Ovary (tissue), 7 donors: ENCODE results near the gene LOC128125822.

Source experiments
- DNase-seq, 5 donors: peaks; one replicate each; pipeline ENCODE4 v3.0.0-alpha.2; 2019 to 2020
- H3K27ac ChIP-seq, 2 donors: fragments of 200-600 bp; one replicate each; pipeline versions ENCODE4 v1.5.1 to v1.8.0; 2019 to 2022
- H3K27me3 ChIP-seq: fragments of 200-600 bp; one replicate; pipeline ENCODE4 v1.8.0; 2022
- H3K36me3 ChIP-seq: fragments of 200-600 bp; sonication (generic); one replicate; pipeline ENCODE4 v1.5.1; 2019
- H3K4me1 ChIP-seq: one replicate; pipeline ENCODE4 v1.8.1; 2013; ENCODE audit warnings: mild to moderate bottlenecking, moderate library complexity; ENCODE audit not compliant: insufficient read depth
- H3K4me3 ChIP-seq: fragments of 200-600 bp; sonication (generic); one replicate; pipeline ENCODE4 v1.5.1; 2017
- H3K9me3 ChIP-seq, 2 donors: fragments of 200-600 bp in 1 of 2; sonication (generic) in 1 of 2; one replicate each; pipeline versions ENCODE4 v1.5.1 to v1.8.1; 2013 to 2019; ENCODE audit warnings: mild to moderate bottlenecking in 1 of 2, moderate library complexity in 1 of 2
- CTCF ChIP-seq, 3 donors: fragments of 450-650 bp in 2 of 3; fragments of 200-600 bp in 1 of 3; IDR thresholded peaks; one replicate each; pipeline versions ENCODE4 v1.5.1 to v1.8.0; 2016 to 2022; ENCODE audit warnings: antibody characterized with exemption in 3 of 3, mild to moderate bottlenecking in 1 of 3
- EP300 ChIP-seq: sonication (generic); formaldehyde crosslinking; IDR thresholded peaks from one replicate; pipeline ENCODE4 v1.6.1; 2017; ENCODE audit warnings: antibody characterized with exemption
- POLR2A ChIP-seq: fragments of 450-650 bp; IDR thresholded peaks from one replicate; pipeline ENCODE4 v1.6.1; 2017; ENCODE audit warnings: antibody characterized with exemption, mild to moderate bottlenecking, moderate library complexity
- WGBS, 3 donors: extraction: QIAGEN DNeasy Blood & Tissue Kit in 1 of 3; methylation state at CpG; one replicate each; pipeline versions ENCODE4 v1.1.5 to v1.1.7; 2013 to 2017; 5-methylcytosine and 5-hydroxymethylcytosine counted together
- intact Hi-C, 4 donors: fragments of 100-400 bp; cut with DNase I; formaldehyde crosslinking; loops; one replicate each; pipeline versions ENCODE4 v1.11.0 to v1.15.1; 2022 to 2023
- donor health status: DM: no; HTN: no; CAD: no; lungs with moderate emphysema.
- donor health status: DM: no; HTN: no; CAD: no.
- donor health status: Bipolar disorder and iron deficiency.
- donor health status: DM: no; HTN: no; CAD: no.
- donor health status: DM: yes; HTN: yes; CAD: no.

Gene LOC128125822

DNA sequence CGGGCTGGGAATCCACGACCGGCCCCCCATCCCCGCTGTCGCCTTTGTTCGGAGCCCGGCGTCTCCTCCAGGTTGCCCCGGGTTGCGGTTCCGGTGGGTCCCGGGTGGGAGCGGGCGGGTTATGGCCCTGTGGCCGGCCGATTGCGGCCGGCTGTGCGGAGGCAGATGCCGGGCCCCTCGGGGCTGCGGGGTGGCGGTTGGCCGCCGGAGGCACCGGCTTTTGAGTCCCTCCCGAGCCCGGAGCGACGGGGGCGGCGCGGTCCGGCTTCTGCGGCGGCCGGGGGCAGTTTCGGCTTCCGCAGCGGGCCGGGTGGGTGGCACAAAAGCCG, 431 bp downstream of the LOC128125822 start:
- TF ChIP-seq CTCF (IDR thresholded peaks at IDR 0.05) (no peak), EP300 (no peak), POLR2A (no peak)
- Histone ChIP-seq H3K4me1 (no peaks in the 10 kb centered on the region), H3K27me3 (no peaks in the 10 kb centered on the region), H3K36me3 (no peaks in the 10 kb centered on the region), H3K4me3 (peak overlapping the region; percentile 96), H3K27ac (peak overlapping the region; percentile 95 to 100), H3K9me3 (no peaks in the 10 kb centered on the region)
- 0 to 1% (median 1%) methylated on average over 10 to 42 of the region's 42 CpGs for WGBS, 3 donors
- intact Hi-C loops: loop anchor here in 1 of 4 donors (2.0 to 10.0 kb wide), 2 partner anchors 62 to 64 kb away; partner anchors contain the start of gene PHF3
- no peak for DNase-seq

DNA sequence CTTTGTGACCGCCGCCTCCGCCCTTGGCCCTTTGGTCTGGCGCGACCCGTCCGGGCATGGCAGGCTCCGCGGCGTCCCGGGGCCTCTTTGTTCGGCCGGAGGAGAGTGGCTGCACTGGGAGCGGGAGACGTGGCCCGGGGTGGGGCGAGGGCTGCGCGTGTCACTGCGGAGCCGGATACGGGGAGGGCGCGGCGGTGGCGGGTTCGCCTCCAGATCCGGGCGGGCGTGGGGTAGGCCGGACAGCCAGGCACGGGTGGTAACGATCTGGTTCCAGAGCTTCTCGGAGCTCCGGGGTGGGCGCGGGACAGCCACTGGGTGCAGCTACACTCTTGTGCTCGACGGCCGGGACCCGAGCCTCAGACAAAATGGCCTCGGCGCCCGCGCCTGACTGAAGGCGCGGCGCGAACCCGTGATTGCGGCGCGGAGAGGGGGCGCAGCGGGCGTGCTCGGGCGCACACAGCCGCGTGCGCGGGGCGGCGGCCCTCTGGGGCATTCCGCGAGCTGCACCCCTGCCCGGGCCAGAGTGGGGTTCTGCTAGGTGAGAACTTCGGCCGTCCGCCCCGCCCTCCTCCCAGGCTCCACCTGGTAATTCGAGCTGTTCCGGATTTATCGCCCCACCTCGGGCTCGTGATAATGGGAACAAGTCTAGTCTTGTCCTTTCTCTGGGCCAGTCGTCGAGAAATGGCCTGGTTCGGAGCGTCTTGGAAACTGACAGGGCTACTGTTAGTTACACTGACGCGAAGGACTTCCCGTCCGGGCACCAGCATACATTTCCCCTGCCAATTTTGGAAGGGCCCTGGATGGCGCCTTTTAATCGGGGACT, 1.0 kb downstream of the LOC128125822 start:
- Histone ChIP-seq H3K27ac (peak overlapping the region; percentile 95 to 100), H3K4me3 (peak overlapping the region; percentile 96), H3K9me3 (no peaks in the 10 kb centered on the region), H3K36me3 (no peaks in the 10 kb centered on the region), H3K4me1 (no peaks in the 10 kb centered on the region), H3K27me3 (no peaks in the 10 kb centered on the region)
- TF ChIP-seq EP300: no peak
- TF ChIP-seq CTCF (IDR thresholded peaks at IDR 0.05): peak in 1 of 3 donors; percentile 12
- peak; percentile 58 for TF ChIP-seq POLR2A
- intact Hi-C loops: loop anchor here in 1 of 4 donors (2.0 to 10.0 kb wide), 2 partner anchors 62 to 64 kb away; partner anchors contain the start of gene PHF3
- peak; percentile 77 to 80 (median 78) for DNase-seq
- 0 to 1% (median 0%) methylated on average over 64 to 86 of the region's 86 CpGs for WGBS, 3 donors

DNA sequence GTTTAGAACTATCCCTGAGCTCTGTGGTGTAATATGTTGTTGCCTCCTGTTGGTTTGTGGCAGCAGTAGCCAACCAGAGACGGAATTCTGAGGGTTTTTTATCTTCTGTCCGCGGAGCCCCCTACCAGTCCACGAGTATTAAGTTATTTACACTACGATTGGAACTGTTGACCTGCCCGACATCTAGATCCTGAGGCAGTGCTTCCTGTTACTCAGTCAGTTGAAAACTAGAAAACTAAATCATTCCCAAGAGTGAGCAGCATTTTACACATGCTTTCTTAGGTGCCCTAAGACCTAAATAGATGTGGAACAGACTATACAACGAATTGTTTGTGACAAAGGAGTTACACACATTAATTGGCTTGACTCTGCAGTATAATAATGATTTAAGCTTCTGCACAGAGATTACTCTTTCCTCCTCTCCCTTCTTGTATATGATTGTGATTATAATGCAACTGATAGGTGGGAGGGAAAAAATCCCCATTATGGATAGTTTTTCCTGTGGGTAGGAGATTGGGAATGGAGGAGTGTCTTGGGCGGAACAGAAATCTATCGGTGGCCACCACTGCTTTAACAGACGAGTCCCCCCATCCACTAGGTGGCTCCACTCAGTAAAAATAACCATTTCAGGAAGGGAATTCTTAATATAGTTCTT, 1.7 kb downstream of the LOC128125822 start:
- no peaks in the 10 kb centered on the region for H3K9me3 ChIP-seq
- peak overlapping the region; percentile 96 for H3K4me3 ChIP-seq
- intact Hi-C loops: loop anchor here in 1 of 4 donors (2.0 to 10.0 kb wide), 2 partner anchors 61 to 65 kb away; partner anchors contain the start of gene PHF3
- no peaks in the 10 kb centered on the region for H3K27me3 ChIP-seq
- no peaks in the 10 kb centered on the region for H3K4me1 ChIP-seq
- DNase-seq: peak in 1 of 5 donors; percentile 36
- 12 to 17% (median 13%) methylated on average over 10 of the region's 10 CpGs for WGBS, 3 donors
- peak overlapping the region; percentile 95 to 100 for H3K27ac ChIP-seq
- H3K36me3 ChIP-seq: no peaks in the 10 kb centered on the region
- TF ChIP-seq CTCF (IDR thresholded peaks at IDR 0.05): peak in 1 of 3 donors; percentile 20
- TF ChIP-seq POLR2A: no peak

GRCh38 chr6:63574554-63574900, 2.2 kb downstream of the LOC128125822 start:
- Histone ChIP-seq H3K4me3 (peak overlapping the region; percentile 96), H3K27ac (no peak overlapping the region), H3K36me3 (no peaks in the 10 kb centered on the region), H3K9me3 (no peaks in the 10 kb centered on the region), H3K27me3 (no peaks in the 10 kb centered on the region), H3K4me1 (no peaks in the 10 kb centered on the region)
- 74 to 90% (median 75%) methylated on average over 2 of the region's 2 CpGs for whole genome bisulfite sequencing, 3 donors
- DNase-seq: no peak
- TF ChIP-seq EP300 (no peak), POLR2A (no peak), CTCF (IDR thresholded peaks at IDR 0.05) (no peak)
- intact Hi-C loops: loop anchor here in 1 of 4 donors (10.0 kb wide), 1 partner anchor 60 kb away; the partner anchor contains the start of gene PHF3
